Panc1 (cell line): Measurements from ENCODE around the gene UXS1. TPM values are rescaled to one million over a fixed set of nuclear protein-coding genes. Genes with fewer than 3 reads are reported as not detected.
A peak's percentile ranks its signal among the peaks of the same experiment; 100 is the strongest.

Experiments
- ATAC-seq: fragments of 200-7000 bp; cut with Tn5 transposase; 2 replicates; pipeline ENCODE4 v1.9.1; 2020; ENCODE audit warnings: mild to moderate bottlenecking, moderate library complexity
- BruUV-seq: library from RNA; stranded (reverse); fragments of 400-500 nt; replicated peaks from 2 replicates; lab custom pipeline; 2021; lab: Mats Ljungman, UMichigan
- CTCF ChIA-PET: fragments of 300-600 bp; sonication (Branson Sonifier 250); formaldehyde crosslinking; loops from one replicate; lab custom pipeline; 2022; ENCODE audit warnings: antibody characterized with exemption; lab: Charles Lee
- POLR2A ChIA-PET: fragments of 300-600 bp; sonication (Branson Sonifier 250); formaldehyde crosslinking; loops from one replicate; lab custom pipeline; 2022; ENCODE audit warnings: antibody characterized with exemption; lab: Charles Lee
- DNase-seq: peaks from one replicate; pipeline ENCODE4 v3.0.0-alpha.2; 2010; ENCODE audit warnings: low read depth, low spot score
- H3K27ac ChIP-seq: 2 replicates; pipeline ENCODE4 v1.5.1; 2011; ENCODE audit warnings: mild to moderate bottlenecking, low read length, inconsistent platforms
- H3K27me3 ChIP-seq: fragments of 200-500 bp; sonication (Bioruptor generic); 2 replicates; pipeline ENCODE4 v1.6.0; 2014; ENCODE audit warnings: low read length, inconsistent platforms; ENCODE audit not compliant: control insufficient read depth, insufficient read depth
- H3K36me3 ChIP-seq: fragments of 200-500 bp; sonication (Bioruptor generic); 2 replicates; pipeline ENCODE4 v1.5.1; 2014; ENCODE audit warnings: inconsistent platforms, mild to moderate bottlenecking, low read length, moderate library complexity; ENCODE audit not compliant: control insufficient read depth, insufficient read depth
- H3K4me1 ChIP-seq: 2 replicates; pipeline ENCODE4 v1.5.1; 2011; ENCODE audit warnings: inconsistent platforms, mild to moderate bottlenecking, low read length, moderate library complexity; ENCODE audit not compliant: control insufficient read depth, insufficient read depth
- H3K4me3 ChIP-seq, 2 experiments: 2 replicates each; pipeline ENCODE4 v1.5.1; 2011 to 2012; ENCODE audit warnings: low read depth in 2 of 2, low read length in 2 of 2, mild to moderate bottlenecking in 2 of 2, inconsistent platforms in 1 of 2, moderate library complexity in 1 of 2
- H3K9me3 ChIP-seq: fragments of 200-500 bp; sonication (Bioruptor generic); 2 replicates; pipeline ENCODE4 v1.5.1; 2014; ENCODE audit warnings: low read depth, mild to moderate bottlenecking, inconsistent platforms, low read length, moderate library complexity; ENCODE audit not compliant: control insufficient read depth, insufficient read depth
- CTCF ChIP-seq: fragments of 450-650 bp; IDR thresholded peaks from 2 replicates; pipeline ENCODE4 v1.5.1; 2017; ENCODE audit warnings: mild to moderate bottlenecking
- POLR2AphosphoS5 ChIP-seq: IDR thresholded peaks from 2 replicates; pipeline ENCODE4 v1.6.1; 2012; ENCODE audit warnings: mild to moderate bottlenecking, low read depth, low read length, moderate library complexity
- REST ChIP-seq, 2 experiments: IDR thresholded peaks; 2 replicates each; pipeline ENCODE4 v1.6.1; 2011 to 2012; ENCODE audit warnings: low read depth in 2 of 2, control low read depth in 1 of 2, low read length in 1 of 2, mild to moderate bottlenecking in 1 of 2, moderate library complexity in 1 of 2; ENCODE audit not compliant: insufficient read depth in 1 of 2
- SIN3A ChIP-seq: IDR thresholded peaks from 2 replicates; pipeline ENCODE4 v1.6.1; 2012; ENCODE audit warnings: low read depth, mild to moderate bottlenecking, low read length, moderate library complexity, borderline replicate concordance; ENCODE audit not compliant: insufficient read depth
- TCF7L2 ChIP-seq: IDR thresholded peaks from 2 replicates; pipeline ENCODE4 v1.6.1; 2011; ENCODE audit warnings: mild to moderate bottlenecking, low read depth, low read length, inconsistent platforms
- in situ Hi-C: cut with HindIII; loops from 2 replicates; pipeline ENCODE4 v1.10.0; 2016; ENCODE audit warnings: low sequenced_read_pairs, low pct_unique_long_range_greater_than_20kb
- intact Hi-C: fragments of 100-400 bp; cut with micrococcal nuclease; formaldehyde crosslinking; loops from one replicate; pipeline ENCODE4 v1.10.0; 2022; ENCODE audit not compliant: unreplicated experiment
- total RNA-seq: library from RNA; stranded (reverse); gene quantifications from one replicate; pipeline ENCODE4 v1.2.1, GENCODE V29; 2021; ENCODE audit not compliant: unreplicated experiment

The UXS1 gene
- total RNA-seq, 1 experiment from 2014 or later = 72.0 TPM

DNA sequence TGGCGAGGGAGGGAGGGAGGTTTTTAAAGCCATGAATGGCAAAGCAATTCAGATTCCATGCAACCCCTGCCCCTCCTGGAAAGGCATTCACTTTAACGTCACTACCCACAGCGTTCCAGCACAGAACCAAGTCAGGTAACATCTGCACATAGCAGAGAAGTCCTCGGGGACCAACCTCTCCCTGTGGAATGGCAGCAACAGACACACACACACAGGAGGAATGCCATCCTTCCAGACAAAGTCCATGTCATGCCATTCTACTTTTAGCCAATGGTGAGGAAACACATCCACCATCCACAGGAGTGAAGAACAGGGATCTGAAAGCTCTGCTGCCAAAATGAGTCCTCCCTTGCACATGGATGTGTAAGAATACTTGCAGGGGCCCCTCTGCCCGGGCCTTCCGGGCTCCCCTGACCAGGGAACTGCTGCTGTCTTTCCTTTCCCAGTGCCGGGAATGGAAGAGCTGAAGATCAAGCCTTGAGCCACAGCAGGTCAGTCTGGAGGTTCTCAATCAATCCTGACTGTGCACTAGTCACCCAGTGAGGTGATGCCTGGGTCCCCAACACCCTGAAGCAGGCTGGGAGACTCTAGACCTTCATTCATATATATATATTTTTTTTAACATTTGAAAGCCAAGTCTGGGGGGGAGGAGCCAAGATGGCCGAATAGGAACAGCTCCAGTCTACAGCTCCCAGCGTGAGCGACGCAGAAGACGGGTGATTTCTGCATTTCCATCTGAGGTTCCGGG lies 63.7 kb downstream of the UXS1 start:
- no peaks in the 10 kb centered on the region for H3K9me3 ChIP-seq
- H3K4me1 ChIP-seq = peaks cover 6% of the 10 kb centered on the region
- peak overlapping the region; percentile 11 to 33; a peak in 3 of 4 replicates for H3K4me3 ChIP-seq
- TF ChIP-seq SIN3A (no peak), POLR2AphosphoS5 (no peak), CTCF (no peak), TCF7L2 (no peak), REST (IDR thresholded peaks at IDR 0.05; ENCODE audit: insufficient read depth in 1 of 2, low read depth in 2 of 2, low read length in 1 of 2) (no peak)
- in situ Hi-C loops = no loop called here
- ChIA-PET POLR2A (no interaction called here), CTCF (no interaction called here)
- intact Hi-C loops = no loop called here
- no peaks in the 10 kb centered on the region for H3K36me3 ChIP-seq
- no peak for DNase-seq
- peak overlapping the region; percentile 29; the same call in 1 of the 2 replicates for H3K27ac ChIP-seq
- no TSS peak for BruUV-seq
- no peak for ATAC-seq
- H3K27me3 ChIP-seq = no peaks in the 10 kb centered on the region

DNA sequence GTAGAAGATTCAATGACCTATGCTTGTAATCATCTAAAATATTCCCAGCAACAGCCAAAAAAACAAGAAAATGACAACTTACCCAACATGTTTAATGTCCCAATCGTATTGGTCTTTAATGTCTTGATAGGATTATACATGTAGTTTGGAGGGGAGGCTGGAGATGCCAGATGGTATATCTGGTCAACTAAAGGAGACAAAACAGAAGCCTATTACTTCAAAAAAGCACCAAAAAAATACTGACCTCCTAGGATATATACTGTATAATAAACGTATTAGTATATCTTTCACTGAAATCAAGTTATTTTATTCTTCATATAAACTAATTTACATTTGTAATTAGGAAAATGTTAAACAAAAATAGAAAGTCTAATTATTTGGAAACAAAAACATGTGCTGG lies 64.5 kb downstream of the UXS1 start:
- no TSS peak for BruUV-seq
- H3K27ac ChIP-seq = no peak overlapping the region
- H3K4me1 ChIP-seq = peaks cover 6% of the 10 kb centered on the region
- no peaks in the 10 kb centered on the region for H3K36me3 ChIP-seq
- intact Hi-C loops (no loop called here), in situ Hi-C loops (no loop called here)
- H3K27me3 ChIP-seq = no peaks in the 10 kb centered on the region
- no peak for DNase-seq
- ChIA-PET POLR2A (no interaction called here), CTCF (no interaction called here)
- no peak for ATAC-seq
- no peaks in the 10 kb centered on the region for H3K9me3 ChIP-seq
- no peak overlapping the region for H3K4me3 ChIP-seq
- TF ChIP-seq SIN3A (no peak), REST (IDR thresholded peaks at IDR 0.05; ENCODE audit: insufficient read depth in 1 of 2, low read depth in 2 of 2, low read length in 1 of 2) (no peak), POLR2AphosphoS5 (no peak), CTCF (no peak), TCF7L2 (no peak)
